H9 (cell line): ENCODE data around the gene CAPN5. TPM values are rescaled to one million over a fixed set of nuclear protein-coding genes. Genes with fewer than 3 reads are reported as not detected.

Experiments used
- DNase-seq: peaks from one replicate; pipeline ENCODE4 v3.0.0-alpha.2; 2017
- H2AFZ ChIP-seq: one replicate; pipeline ENCODE4 v1.6.1; 2013; ENCODE audit warnings: mild to moderate bottlenecking, low read length, control low read depth, moderate library complexity
- H2AK5ac ChIP-seq: 2 replicates; pipeline ENCODE4 v1.6.1; 2013; ENCODE audit warnings: low read length, control low read depth, mixed read lengths; ENCODE audit not compliant: insufficient read length
- H2BK120ac ChIP-seq: one replicate; pipeline ENCODE4 v1.6.1; 2013; ENCODE audit warnings: low read depth, mild to moderate bottlenecking, low read length, control low read depth, inconsistent platforms; ENCODE audit not compliant: poor library complexity, severe bottlenecking
- H2BK12ac ChIP-seq: 2 replicates; pipeline ENCODE4 v1.6.1; 2013; ENCODE audit warnings: low read length, control low read depth, mixed read lengths, low read depth; ENCODE audit not compliant: insufficient read length
- H2BK15ac ChIP-seq: 2 replicates; pipeline ENCODE4 v1.6.1; 2013; ENCODE audit warnings: low read depth, low read length, control low read depth
- H2BK20ac ChIP-seq: one replicate; pipeline ENCODE4 v1.6.1; 2013; ENCODE audit warnings: low read depth, mild to moderate bottlenecking, low read length, control low read depth, inconsistent platforms; ENCODE audit not compliant: poor library complexity, severe bottlenecking
- H2BK5ac ChIP-seq: 2 replicates; pipeline ENCODE4 v1.6.1; 2013; ENCODE audit warnings: low read length, control low read depth, mixed read lengths; ENCODE audit not compliant: insufficient read length
- H3K14ac ChIP-seq: 2 replicates; pipeline ENCODE4 v1.6.1; 2013; ENCODE audit warnings: low read length, control low read depth; ENCODE audit not compliant: insufficient read depth
- H3K18ac ChIP-seq: 2 replicates; pipeline ENCODE4 v1.6.1; 2013; ENCODE audit warnings: low read depth, mild to moderate bottlenecking, mixed read lengths, low read length, control low read depth; ENCODE audit not compliant: insufficient read length
- H3K23ac ChIP-seq: 2 replicates; pipeline ENCODE4 v1.6.1; 2013; ENCODE audit warnings: low read length, control low read depth, mixed read lengths, low read depth; ENCODE audit not compliant: insufficient read length
- H3K23me2 ChIP-seq: 2 replicates; pipeline ENCODE4 v1.6.1; 2013; ENCODE audit warnings: low read depth, mild to moderate bottlenecking, mixed read lengths, low read length, control low read depth; ENCODE audit not compliant: insufficient read length, poor library complexity, severe bottlenecking
- H3K27ac ChIP-seq: 2 replicates; pipeline ENCODE4 v1.5.1; 2013; ENCODE audit warnings: low read length, control low read depth, mixed read lengths, low read depth; ENCODE audit not compliant: insufficient read length
- H3K27me3 ChIP-seq: 2 replicates; pipeline ENCODE4 v1.6.1; 2013; ENCODE audit warnings: low read length, control low read depth, inconsistent platforms; ENCODE audit not compliant: insufficient read depth
- H3K4ac ChIP-seq: 2 replicates; pipeline ENCODE4 v1.6.1; 2013; ENCODE audit warnings: low read depth, mild to moderate bottlenecking, control low read depth, inconsistent platforms, low read length, moderate library complexity
- H3K4me1 ChIP-seq: 2 replicates; pipeline ENCODE4 v1.6.1; 2013; ENCODE audit warnings: low read length, control low read depth, inconsistent platforms; ENCODE audit not compliant: insufficient read depth
- H3K4me2 ChIP-seq: 2 replicates; pipeline ENCODE4 v1.6.1; 2013; ENCODE audit warnings: low read length, control low read depth, mixed read lengths; ENCODE audit not compliant: insufficient read length, insufficient read depth
- H3K56ac ChIP-seq: 2 replicates; pipeline ENCODE4 v1.6.1; 2013; ENCODE audit warnings: low read depth, mild to moderate bottlenecking, mixed read lengths, low read length, control low read depth; ENCODE audit not compliant: insufficient read length
- H3K79me1 ChIP-seq: 2 replicates; pipeline ENCODE4 v1.6.1; 2013; ENCODE audit warnings: low read depth, mild to moderate bottlenecking, moderate library complexity, low read length, control low read depth, inconsistent platforms; ENCODE audit not compliant: insufficient read depth, poor library complexity, severe bottlenecking
- H3K79me2 ChIP-seq: 2 replicates; pipeline ENCODE4 v1.6.1; 2013; ENCODE audit warnings: low read length, control low read depth, inconsistent platforms; ENCODE audit not compliant: insufficient read depth
- H3K9ac ChIP-seq: 2 replicates; pipeline ENCODE4 v1.6.1; 2013; ENCODE audit warnings: low read length, control low read depth, mixed read lengths; ENCODE audit not compliant: insufficient read length; ENCODE audit errors: extremely low read depth
- H3K9me3 ChIP-seq: one replicate; pipeline ENCODE4 v1.6.1; 2013; ENCODE audit warnings: low read depth, low read length, inconsistent platforms; ENCODE audit not compliant: control insufficient read depth
- H3T11ph ChIP-seq: one replicate; pipeline ENCODE4 v1.6.1; 2013; ENCODE audit warnings: mild to moderate bottlenecking, low read length, control low read depth, inconsistent platforms
- H4K20me1 ChIP-seq: one replicate; pipeline ENCODE4 v1.6.1; 2013; ENCODE audit not compliant: control insufficient read depth, insufficient read length, insufficient read depth
- H4K5ac ChIP-seq: 2 replicates; pipeline ENCODE4 v1.6.1; 2013; ENCODE audit warnings: low read depth, mild to moderate bottlenecking, mixed read lengths, low read length, control low read depth; ENCODE audit not compliant: insufficient read length
- H4K8ac ChIP-seq: replicated peaks from 2 replicates; pipeline ENCODE4 v1.6.1; 2013; ENCODE audit warnings: low read length, control low read depth, mixed read lengths, low read depth; ENCODE audit not compliant: insufficient read length
- H4K91ac ChIP-seq: 2 replicates; pipeline ENCODE4 v1.6.1; 2013; ENCODE audit warnings: low read depth, mild to moderate bottlenecking, moderate library complexity, mixed read lengths, low read length, control low read depth; ENCODE audit not compliant: insufficient read length
- H3K27ac Mint-ChIP-seq, 3 experiments: 2 replicates in 2 of 3; 3 replicates in 1 of 3; pipeline ENCODE4 v1.8.0; 2020 to 2021; ENCODE audit warnings: mixed read lengths in 3 of 3, mild to moderate bottlenecking in 1 of 3, moderate library complexity in 1 of 3
- H3K27me3 Mint-ChIP-seq: 2 replicates; pipeline ENCODE4 v1.8.0; 2021; ENCODE audit warnings: low read depth, mild to moderate bottlenecking, moderate library complexity, mixed read lengths
- H3K36me3 Mint-ChIP-seq, 3 experiments: 2 replicates in 2 of 3; 3 replicates in 1 of 3; pipeline ENCODE4 v1.8.0; 2020 to 2021; ENCODE audit warnings: low read depth in 3 of 3, mixed read lengths in 3 of 3; ENCODE audit not compliant: insufficient read depth in 1 of 3
- H3K4me1 Mint-ChIP-seq, 2 experiments: 2 replicates each; pipeline ENCODE4 v1.8.0; 2020; ENCODE audit warnings: mixed read lengths in 2 of 2
- H3K4me3 Mint-ChIP-seq, 2 experiments: 2 replicates in 1 of 2; 3 replicates in 1 of 2; pipeline ENCODE4 v1.8.0; 2020 to 2021; ENCODE audit warnings: mild to moderate bottlenecking in 2 of 2, mixed read lengths in 2 of 2, moderate library complexity in 1 of 2
- H3K9me3 Mint-ChIP-seq, 2 experiments: 2 replicates in 1 of 2; 3 replicates in 1 of 2; pipeline ENCODE4 v1.8.0; 2020; ENCODE audit warnings: mild to moderate bottlenecking in 2 of 2, mixed read lengths in 2 of 2, moderate library complexity in 1 of 2
- CTCF ChIP-seq: fragments of 200-600 bp; sonication (generic); conservative IDR thresholded peaks from 3 replicates; pipeline ENCODE4 v1.8.0; 2021; ENCODE audit warnings: antibody characterized with exemption, mild to moderate bottlenecking
- WGBS: extraction: QIAGEN DNeasy Blood & Tissue Kit; methylation state at CpG from one replicate; pipeline ENCODE4 v1.1.7; 2013; ENCODE audit warnings: missing lambda C conversion rate, low lambda C conversion rate, mixed read lengths; ENCODE audit not compliant: insufficient read length; ENCODE audit errors: extremely low coverage; 5-methylcytosine and 5-hydroxymethylcytosine counted together
- total RNA-seq: library from RNA; stranded (reverse); gene quantifications from 2 replicates; pipeline ENCODE4 v1.2.1, GENCODE V29; 2021

Gene CAPN5
- total RNA-seq, 1 experiment from 2014 or later: 16.7 TPM

GRCh38 chr11:77091146-77091940 lies 24.6 kb downstream of the CAPN5 start:
- Histone ChIP-seq H3T11ph (no peak overlapping the region), H3K56ac (no peak overlapping the region), H3K79me1 (no peaks in the 10 kb centered on the region), H3K4me2 (no peak overlapping the region), H3K27me3 (no peaks in the 10 kb centered on the region), H4K8ac (no peak overlapping the region), H2BK5ac (no peak overlapping the region), H2BK20ac (no peak overlapping the region), H3K18ac (no peak overlapping the region), H3K4ac (no peak overlapping the region), H2BK15ac (no peak overlapping the region), H4K91ac (no peak overlapping the region), H2BK120ac (no peak overlapping the region), H2BK12ac (no peak overlapping the region), H3K4me1 (no peaks in the 10 kb centered on the region), H3K9ac (no peak overlapping the region), H2AFZ (no peak overlapping the region), H3K23ac (no peak overlapping the region), H3K9me3 (no peaks in the 10 kb centered on the region), H3K27ac (no peak overlapping the region), H2AK5ac (no peak overlapping the region), H3K14ac (no peak overlapping the region), H4K5ac (no peak overlapping the region), H4K20me1 (no peaks in the 10 kb centered on the region), H3K79me2 (no peaks in the 10 kb centered on the region), H3K23me2 (no peaks in the 10 kb centered on the region)
- peak; percentile 97 for TF ChIP-seq CTCF
- Mint-ChIP-seq H3K9me3 (no peaks in the 10 kb centered on the region), H3K27ac (peak overlapping the region in 2 of 3 experiments; percentile 59 to 81; a peak in 3 of 7 replicates), H3K27me3 (no peaks in the 10 kb centered on the region), H3K4me1 (peaks cover 6 to 16% of the 10 kb centered on the region in 2 experiments), H3K36me3 (no peaks in the 10 kb centered on the region; a peak in 2 of 7 replicates), H3K4me3 (no peak overlapping the region)
- peak; percentile 91 for DNase-seq
- WGBS: no CpG with 5 or more reads among the region's 9 CpGs
